Ascending aorta (tissue), 2 donors: ENCODE results near the gene PPID. TPM values are rescaled to one million over a fixed set of nuclear protein-coding genes. Genes with fewer than 3 reads are reported as not detected.

Experiments used
- DNase-seq, 2 donors: peaks; one replicate each; pipeline ENCODE4 v3.0.0-alpha.2; 2019; ENCODE audit warnings: low spot score in 2 of 2
- H3K27ac ChIP-seq, 2 donors: fragments of 200-600 bp; sonication (generic); one replicate each; pipeline ENCODE4 v1.5.1; 2016 to 2017; ENCODE audit warnings: mild to moderate bottlenecking in 1 of 2
- H3K27me3 ChIP-seq: fragments of 200-600 bp; sonication (generic); one replicate; pipeline ENCODE4 v1.5.1; 2017
- H3K36me3 ChIP-seq, 2 donors: fragments of 200-600 bp; sonication (generic); one replicate each; pipeline ENCODE4 v1.5.1; 2016
- H3K4me1 ChIP-seq, 2 donors: fragments of 200-600 bp; sonication (generic); one replicate each; pipeline ENCODE4 v1.5.1; 2016 to 2017; ENCODE audit warnings: mild to moderate bottlenecking in 1 of 2
- H3K4me3 ChIP-seq, 2 donors: fragments of 200-600 bp; sonication (generic); one replicate each; pipeline ENCODE4 v1.5.1; 2016 to 2017; ENCODE audit warnings: mild to moderate bottlenecking in 1 of 2
- H3K9me3 ChIP-seq, 2 donors: fragments of 200-600 bp; sonication (generic); one replicate each; pipeline ENCODE4 v1.5.1; 2016
- intact Hi-C: fragments of 100-400 bp; cut with DNase I; formaldehyde crosslinking; loops from one replicate; pipeline ENCODE4 v1.15.1; 2023
- total RNA-seq: library from RNA; depleted of rRNA; stranded (reverse); fragments of >200 nt; gene quantifications from one replicate; pipeline ENCODE4 v1.1.0, GENCODE V29; 2016
- TF ChIP-seq, protein P1 (sequence below), 3 experiments: fragments of 200-600 bp in 2 of 3; fragments of 450-650 bp in 1 of 3; sonication (generic) in 2 of 3; IDR thresholded peaks; one replicate each; pipeline ENCODE4 v1.5.1; 2016 to 2019; ENCODE audit warnings: antibody characterized with exemption in 3 of 3, mild to moderate bottlenecking in 1 of 3, moderate library complexity in 1 of 3

PPID gene
- total RNA-seq, 1 donor from 2014 or later = 20.8 TPM

DNA sequence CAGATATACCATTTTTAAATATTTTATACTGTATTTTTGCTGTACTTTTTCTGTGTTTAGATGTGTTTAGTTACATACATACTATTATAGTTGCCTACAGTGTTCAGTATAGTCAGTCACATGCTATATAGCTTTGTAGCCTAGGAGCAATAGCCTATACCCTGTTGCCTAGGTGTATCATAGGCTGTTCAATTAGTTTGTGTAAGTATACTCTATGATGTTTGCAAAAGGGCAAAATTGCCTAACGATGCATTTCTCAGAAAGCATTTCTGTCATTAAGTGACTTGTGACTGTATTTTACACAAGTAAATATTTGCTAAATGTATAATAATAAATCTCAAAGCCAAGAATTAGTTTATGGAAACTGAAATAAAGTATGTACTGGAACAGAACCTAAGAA lies 41.6 kb downstream of the PPID start:
- H3K27me3 ChIP-seq = no peaks in the 10 kb centered on the region
- intact Hi-C loops = no loop called here
- no peak for DNase-seq
- no peaks in the 10 kb centered on the region for H3K4me1 ChIP-seq
- H3K4me3 ChIP-seq = no peak overlapping the region
- H3K36me3 ChIP-seq = peaks cover 23 to 33% of the 10 kb centered on the region in 2 donors
- H3K27ac ChIP-seq = no peak overlapping the region
- TF ChIP-seq, protein P1, sequence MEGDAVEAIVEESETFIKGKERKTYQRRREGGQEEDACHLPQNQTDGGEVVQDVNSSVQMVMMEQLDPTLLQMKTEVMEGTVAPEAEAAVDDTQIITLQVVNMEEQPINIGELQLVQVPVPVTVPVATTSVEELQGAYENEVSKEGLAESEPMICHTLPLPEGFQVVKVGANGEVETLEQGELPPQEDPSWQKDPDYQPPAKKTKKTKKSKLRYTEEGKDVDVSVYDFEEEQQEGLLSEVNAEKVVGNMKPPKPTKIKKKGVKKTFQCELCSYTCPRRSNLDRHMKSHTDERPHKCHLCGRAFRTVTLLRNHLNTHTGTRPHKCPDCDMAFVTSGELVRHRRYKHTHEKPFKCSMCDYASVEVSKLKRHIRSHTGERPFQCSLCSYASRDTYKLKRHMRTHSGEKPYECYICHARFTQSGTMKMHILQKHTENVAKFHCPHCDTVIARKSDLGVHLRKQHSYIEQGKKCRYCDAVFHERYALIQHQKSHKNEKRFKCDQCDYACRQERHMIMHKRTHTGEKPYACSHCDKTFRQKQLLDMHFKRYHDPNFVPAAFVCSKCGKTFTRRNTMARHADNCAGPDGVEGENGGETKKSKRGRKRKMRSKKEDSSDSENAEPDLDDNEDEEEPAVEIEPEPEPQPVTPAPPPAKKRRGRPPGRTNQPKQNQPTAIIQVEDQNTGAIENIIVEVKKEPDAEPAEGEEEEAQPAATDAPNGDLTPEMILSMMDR (IDR thresholded peaks at IDR 0.05) = no peak
- no peaks in the 10 kb centered on the region for H3K9me3 ChIP-seq

DNA sequence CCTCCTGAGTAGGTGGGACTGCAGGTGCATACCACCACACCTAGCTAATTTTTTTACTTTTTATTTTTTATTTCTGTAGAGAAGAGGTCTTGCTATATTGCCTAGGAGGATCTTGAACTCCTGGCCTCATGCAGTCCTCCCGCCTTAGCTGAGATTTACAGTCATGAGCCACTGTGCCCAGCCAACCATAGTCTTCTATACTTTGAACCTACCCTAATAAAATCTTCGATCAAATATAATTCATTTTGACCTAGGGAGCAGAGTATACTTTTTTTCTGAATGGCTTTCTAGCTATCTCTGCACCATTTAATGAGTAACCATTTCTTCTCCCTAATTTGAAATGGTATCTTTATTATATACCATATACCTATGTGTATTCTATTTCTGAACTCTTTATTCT lies 44.4 kb downstream of the PPID start:
- Histone ChIP-seq H3K4me1 (no peaks in the 10 kb centered on the region), H3K27me3 (no peaks in the 10 kb centered on the region), H3K4me3 (no peak overlapping the region), H3K36me3 (peaks cover 13 to 15% of the 10 kb centered on the region in 2 donors), H3K27ac (no peak overlapping the region), H3K9me3 (no peaks in the 10 kb centered on the region)
- TF ChIP-seq, protein P1 (IDR thresholded peaks at IDR 0.05) = no peak
- intact Hi-C loops = no loop called here
- DNase-seq = no peak

DNA sequence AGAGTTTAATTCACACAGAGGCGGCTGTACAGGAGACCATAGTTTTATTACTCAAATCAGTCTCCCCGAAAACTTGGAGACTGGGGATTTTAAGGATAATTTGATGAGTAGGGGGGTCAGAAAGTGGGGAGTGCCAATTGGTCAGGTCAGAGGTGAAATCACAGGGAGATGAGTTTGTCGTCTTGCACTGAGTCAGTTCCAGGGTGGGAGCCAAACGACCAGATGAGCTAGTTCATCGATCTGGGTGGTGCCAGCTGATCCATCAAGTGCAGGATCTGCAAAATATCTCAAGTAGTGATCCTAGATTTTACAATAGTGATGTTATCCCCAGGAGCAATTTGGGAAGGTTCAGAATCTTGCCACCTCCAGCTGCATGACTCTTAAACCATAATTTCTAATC lies 47.1 kb downstream of the PPID start:
- Histone ChIP-seq H3K9me3 (no peaks in the 10 kb centered on the region), H3K27ac (no peak overlapping the region), H3K27me3 (no peaks in the 10 kb centered on the region), H3K4me3 (no peak overlapping the region), H3K36me3 (no peaks in the 10 kb centered on the region), H3K4me1 (peaks cover 0 to 7% of the 10 kb centered on the region in 2 donors)
- intact Hi-C loops = no loop called here
- TF ChIP-seq, protein P1 (IDR thresholded peaks at IDR 0.05) = no peak
- no peak for DNase-seq

DNA sequence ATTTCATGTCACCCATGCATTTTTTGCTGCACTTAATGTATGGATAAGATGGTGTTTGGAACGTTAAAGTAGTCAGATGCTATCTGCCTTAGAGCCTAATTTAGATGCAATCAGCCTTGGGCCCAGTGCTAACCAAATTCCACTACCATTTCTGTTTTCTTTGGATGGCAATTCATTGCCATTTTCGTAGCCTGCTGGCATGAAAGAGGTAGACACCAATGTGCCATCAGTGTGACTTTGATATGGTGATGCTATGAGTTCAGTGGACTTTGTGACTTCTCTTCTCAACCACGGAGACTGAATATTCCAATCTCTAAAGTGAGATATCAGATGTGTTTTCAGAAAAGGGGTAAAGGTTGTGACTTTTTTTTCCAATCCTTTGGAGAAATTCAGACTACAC lies 49.6 kb downstream of the PPID start:
- Histone ChIP-seq H3K36me3 (no peaks in the 10 kb centered on the region), H3K4me3 (no peak overlapping the region), H3K9me3 (no peaks in the 10 kb centered on the region), H3K27me3 (no peaks in the 10 kb centered on the region), H3K4me1 (peaks cover 0 to 12% of the 10 kb centered on the region in 2 donors), H3K27ac (no peak overlapping the region)
- intact Hi-C loops = loop anchor here (2.0 to 5.0 kb wide), 7 partner anchors 49 to 1451 kb away; partner anchors contain the start of genes FNIP2, GASK1B, GRIA2 and PPID
- TF ChIP-seq, protein P1 (IDR thresholded peaks at IDR 0.05) = no peak
- no peak for DNase-seq

DNA sequence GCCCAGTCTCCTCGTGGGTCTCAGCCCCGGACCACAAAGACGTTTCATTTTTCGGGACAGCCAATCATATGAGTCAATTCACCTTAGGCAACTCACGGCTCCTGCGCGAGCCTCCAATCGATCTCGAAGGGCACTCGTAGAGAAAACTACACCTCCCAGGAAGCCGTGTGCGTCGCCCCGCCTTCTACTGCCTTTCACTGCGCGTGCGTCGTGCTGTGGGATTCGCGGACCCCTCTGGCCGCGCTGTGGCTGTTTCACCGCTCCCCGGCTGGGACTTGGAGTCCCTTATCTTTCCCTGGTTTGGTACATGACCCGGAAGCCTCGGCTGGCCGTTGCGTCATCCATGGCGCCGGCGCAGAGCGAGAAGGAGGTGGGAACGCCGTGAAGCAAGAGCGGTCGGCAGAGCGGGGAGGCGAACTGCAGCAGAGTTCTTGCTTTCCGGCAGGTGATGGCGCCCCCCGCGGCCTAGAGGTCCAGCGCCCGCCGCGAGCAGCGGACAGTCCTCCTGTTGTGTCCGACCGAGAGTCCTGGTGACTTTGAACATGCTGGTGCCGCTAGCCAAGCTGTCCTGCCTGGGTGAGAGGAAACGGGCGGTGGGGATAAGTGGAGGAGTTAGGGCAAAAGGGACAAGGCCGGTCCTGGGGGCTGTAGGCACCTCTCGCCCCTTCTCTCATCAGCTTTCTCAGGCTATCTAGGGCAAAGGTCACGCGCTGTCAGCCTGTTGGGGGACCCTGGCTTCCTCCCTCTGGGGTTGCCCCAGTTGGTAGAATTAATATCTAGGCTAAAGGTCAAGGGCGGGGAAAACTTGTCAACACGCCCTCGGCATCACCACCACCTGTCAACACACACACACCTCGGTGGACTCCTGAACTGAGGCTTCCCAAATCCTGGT lies 51.0 kb downstream of the PPID start, which contains the start of gene ETFDH:
ETFDH (plus strand) TSS at position 382 of the 892 bp plus-strand sequence; CDS start at position 543, 161 bp downstream.
- intact Hi-C loops = loop anchor here (2.0 to 5.0 kb wide), 8 partner anchors 47 to 1450 kb away; partner anchors contain the start of genes FNIP2, GASK1B, GRIA2 and PPID

More for the DNA sequence above, 51.0 kb downstream of the PPID start, which contains the start of gene ETFDH:
- TF ChIP-seq, protein P1 (IDR thresholded peaks at IDR 0.05) = peak; percentile 62 to 70 (median 65)
- Histone ChIP-seq H3K9me3 (no peaks in the 10 kb centered on the region), H3K4me1 (peaks cover 0 to 12% of the 10 kb centered on the region in 2 donors), H3K27ac (peak within 1 kb of the TSS; percentile 96 to 98), H3K4me3 (peak within 1 kb of the TSS; percentile 69 to 87), H3K27me3 (no peaks in the 10 kb centered on the region), H3K36me3 (no peaks in the 10 kb centered on the region)
- peak; percentile 98 to 100 for DNase-seq
